ENCODE data around the gene KIF26B.
"Not testable (repeated sequence)": the region's sequence is repeated elsewhere in the genome, so short reads cannot be mapped to it uniquely, and the experiment has no call there.

The KIF26B gene

GRCh38 chr1:245154429-245155271 lies at the start of gene KIF26B:
Gene KIF26B (plus strand): TSS chr1:245154985. CDS start chr1:245155425, 440 bp downstream.
- DNase-seq, result peak; percentile 93

GRCh38 chr1:245105042-245105441 lies 49.7 kb upstream of the KIF26B start:
- no peak for DNase-seq

- DNase-seq, result no peak
These were observed 48.9 kb upstream of the KIF26B start for GRCh38 chr1:245105815-245106410.

- no peak for DNase-seq
These were observed 47.0 kb upstream of the KIF26B start for GRCh38 chr1:245107776-245108114.

- no peak for DNase-seq
These were observed 46.5 kb upstream of the KIF26B start for GRCh38 chr1:245108246-245108645.

- DNase-seq, result peak; percentile 71
These were observed 45.9 kb upstream of the KIF26B start for GRCh38 chr1:245108909-245109308.

GRCh38 chr1:245110406-245110805 lies 44.4 kb upstream of the KIF26B start:
- DNase-seq, result no peak

- no peak for DNase-seq
These were observed 43.7 kb upstream of the KIF26B start for GRCh38 chr1:245111073-245111472.

GRCh38 chr1:245113649-245114048 lies 41.1 kb upstream of the KIF26B start:
- DNase-seq, result no peak

- no peak for DNase-seq
These were observed 38.7 kb upstream of the KIF26B start for GRCh38 chr1:245116131-245116530.

GRCh38 chr1:245116751-245117150 lies 38.0 kb upstream of the KIF26B start:
- no peak for DNase-seq

GRCh38 chr1:245118066-245118465 lies 36.7 kb upstream of the KIF26B start:
- no peak for DNase-seq

- no peak for DNase-seq
These were observed 36.0 kb upstream of the KIF26B start for GRCh38 chr1:245118806-245119205.

GRCh38 chr1:245121523-245121922 lies 33.3 kb upstream of the KIF26B start:
- DNase-seq, result peak; percentile 60

GRCh38 chr1:245124241-245124640 lies 30.5 kb upstream of the KIF26B start:
- DNase-seq, result no peak

- no peak for DNase-seq
These were observed 30.1 kb upstream of the KIF26B start for GRCh38 chr1:245124644-245125043.

GRCh38 chr1:245126530-245126929 lies 28.3 kb upstream of the KIF26B start:
- DNase-seq, result no peak

GRCh38 chr1:245128381-245129101 lies 26.2 kb upstream of the KIF26B start:
- DNase-seq, result no peak

- no peak for DNase-seq
These were observed 25.2 kb upstream of the KIF26B start for GRCh38 chr1:245129319-245130240.

- DNase-seq, result not testable (repeated sequence)
These were observed 24.3 kb upstream of the KIF26B start for GRCh38 chr1:245130281-245131025.

GRCh38 chr1:245131026-245131393 lies 23.8 kb upstream of the KIF26B start:
- DNase-seq, result no peak

- DNase-seq, result no peak
These were observed 22.0 kb upstream of the KIF26B start for GRCh38 chr1:245132771-245133170.
